ENCODE data around the gene BOK. TPM values are rescaled to one million over a fixed set of nuclear protein-coding genes. Genes with fewer than 3 reads are reported as not detected.

BOK gene
- polyA plus RNA-seq, 3 donors = 0.05 TPM; not detected in 2

GRCh38 chr2:241547781-241548450 is 10.6 kb upstream of the BOK start:
- no peak for TF ChIP-seq CTCF (IDR thresholded peaks at IDR 0.05)
- Mint-ChIP-seq H3K27me3 (ENCODE audit: low read depth in 3 of 3) (peaks cover 13 to 31% (median 22%) of the 10 kb centered on the region in 3 donors), H3K36me3 (no peaks in the 10 kb centered on the region), H3K9me3 (no peaks in the 10 kb centered on the region), H3K27ac (no peak overlapping the region), H3K4me1 (no peaks in the 10 kb centered on the region), H3K4me3 (peak overlapping the region in 1 of 2 donors; percentile 43)
- Histone ChIP-seq H2AFZ (ENCODE audit: insufficient read depth, low read depth, low read length, poor library complexity, severe bottlenecking) (no peak overlapping the region), H3K27me3 (ENCODE audit: control insufficient read depth in 2 of 2, insufficient read depth in 2 of 2, low read length in 2 of 2) (peaks cover 5 to 22% of the 10 kb centered on the region in 2 donors), H4K20me1 (ENCODE audit: insufficient read depth, low read length) (no peaks in the 10 kb centered on the region), H3K9ac (ENCODE audit: insufficient read depth, low read length, poor library complexity, severe bottlenecking) (no peak overlapping the region), H3K36me3 (replicated peaks in 1 of 2; ENCODE audit: control insufficient read depth in 1 of 2, insufficient read depth in 2 of 2, low read length in 2 of 2) (no peaks in the 10 kb centered on the region), H3K4me1 (ENCODE audit: control insufficient read depth in 1 of 2, insufficient read depth in 2 of 2, low read length in 2 of 2) (no peaks in the 10 kb centered on the region), H3K79me2 (ENCODE audit: insufficient read depth, low read length) (no peaks in the 10 kb centered on the region), H3K27ac (ENCODE audit: low read depth in 1 of 2, low read length in 2 of 2) (no peak overlapping the region), H3K9me3 (replicated peaks in 1 of 2; ENCODE audit: control insufficient read depth in 1 of 2, insufficient read depth in 1 of 2, low read length in 2 of 2) (no peaks in the 10 kb centered on the region), H3K4me2 (replicated peaks; ENCODE audit: extremely low read depth, low read length, poor library complexity, severe bottlenecking) (no peak overlapping the region), H3K4me3 (replicated peaks in 1 of 3; ENCODE audit: low read depth in 2 of 3, low read length in 3 of 3) (no peak overlapping the region)
- DNase-seq = no peak
- 88% methylated on average over 14 of the region's 16 CpGs for whole genome bisulfite sequencing (ENCODE audit: insufficient coverage)
- intact Hi-C loops (cut with micrococcal nuclease) = no loop called here

GRCh38 chr2:241548451-241548835 is 10.1 kb upstream of the BOK start:
- DNase-seq = no peak
- no peak for TF ChIP-seq CTCF (IDR thresholded peaks at IDR 0.05)
- Histone ChIP-seq H3K36me3 (replicated peaks in 1 of 2; ENCODE audit: control insufficient read depth in 1 of 2, insufficient read depth in 2 of 2, low read length in 2 of 2) (no peaks in the 10 kb centered on the region), H3K79me2 (ENCODE audit: insufficient read depth, low read length) (no peaks in the 10 kb centered on the region), H2AFZ (ENCODE audit: insufficient read depth, low read depth, low read length, poor library complexity, severe bottlenecking) (no peak overlapping the region), H3K27me3 (ENCODE audit: control insufficient read depth in 2 of 2, insufficient read depth in 2 of 2, low read length in 2 of 2) (peaks cover 5 to 17% of the 10 kb centered on the region in 2 donors), H3K27ac (ENCODE audit: low read depth in 1 of 2, low read length in 2 of 2) (no peak overlapping the region), H4K20me1 (ENCODE audit: insufficient read depth, low read length) (no peaks in the 10 kb centered on the region), H3K9me3 (replicated peaks in 1 of 2; ENCODE audit: control insufficient read depth in 1 of 2, insufficient read depth in 1 of 2, low read length in 2 of 2) (no peaks in the 10 kb centered on the region), H3K4me2 (replicated peaks; ENCODE audit: extremely low read depth, low read length, poor library complexity, severe bottlenecking) (no peak overlapping the region), H3K4me3 (replicated peaks in 1 of 3; ENCODE audit: low read depth in 2 of 3, low read length in 3 of 3) (no peak overlapping the region), H3K9ac (ENCODE audit: insufficient read depth, low read length, poor library complexity, severe bottlenecking) (no peak overlapping the region), H3K4me1 (ENCODE audit: control insufficient read depth in 1 of 2, insufficient read depth in 2 of 2, low read length in 2 of 2) (no peaks in the 10 kb centered on the region)
- Mint-ChIP-seq H3K4me3 (peak overlapping the region in 1 of 2 donors; percentile 4), H3K9me3 (peaks cover 0 to 5% (median 0%) of the 10 kb centered on the region in 7 donors), H3K4me1 (no peaks in the 10 kb centered on the region), H3K36me3 (no peaks in the 10 kb centered on the region), H3K27me3 (ENCODE audit: low read depth in 3 of 3) (peaks cover 14 to 32% (median 19%) of the 10 kb centered on the region in 3 donors), H3K27ac (peak overlapping the region in 1 of 7 donors; percentile 18)
- intact Hi-C loops (cut with micrococcal nuclease) = no loop called here
- 83% methylated on average over 1 of the region's 3 CpGs for WGBS (ENCODE audit: insufficient coverage)
